DND-41 (cell line): ENCODE measurements around the gene RAB11FIP3.

Experiments used
- ATAC-seq: fragments of 200-7000 bp; cut with Tn5 transposase; 3 replicates; pipeline ENCODE4 v1.9.1; 2021; ENCODE audit warnings: low read depth; ENCODE audit not compliant: insufficient read depth
- DNase-seq: peaks from one replicate; pipeline ENCODE4 v3.0.0-alpha.2; 2020
- H2AFZ ChIP-seq: 2 replicates; pipeline ENCODE4 v1.6.0; 2012; ENCODE audit warnings: low read depth, low read length
- H3K27ac ChIP-seq: 2 replicates; pipeline ENCODE4 v1.5.1; 2012; ENCODE audit warnings: low read length, inconsistent platforms
- H3K27me3 ChIP-seq: fragments of 200-600 bp; sonication (generic); 2 replicates; pipeline ENCODE4 v1.6.0; 2012; ENCODE audit warnings: low read length, mild to moderate bottlenecking, inconsistent platforms; ENCODE audit not compliant: insufficient read depth, poor library complexity
- H3K36me3 ChIP-seq: 2 replicates; pipeline ENCODE4 v1.5.1; 2012; ENCODE audit warnings: low read length, inconsistent platforms; ENCODE audit not compliant: insufficient read depth
- H3K4me1 ChIP-seq: 2 replicates; pipeline ENCODE4 v1.5.1; 2012; ENCODE audit warnings: mild to moderate bottlenecking, low read length; ENCODE audit not compliant: insufficient read depth
- H3K4me2 ChIP-seq: 2 replicates; pipeline ENCODE4 v1.6.0; 2012; ENCODE audit warnings: mild to moderate bottlenecking, moderate library complexity, low read length, inconsistent platforms; ENCODE audit not compliant: insufficient read depth
- H3K4me3 ChIP-seq, 2 experiments: fragments of 200-600 bp in 1 of 2; shearing (Covaris generic) in 1 of 2; 2 replicates each; pipeline ENCODE4 v1.5.1; 2012 to 2016; ENCODE audit warnings: inconsistent platforms in 2 of 2, low read length in 2 of 2, mild to moderate bottlenecking in 2 of 2, low read depth in 1 of 2, moderate library complexity in 1 of 2
- H3K79me2 ChIP-seq: 2 replicates; pipeline ENCODE4 v1.6.0; 2012; ENCODE audit warnings: low read length, inconsistent platforms; ENCODE audit not compliant: insufficient read depth
- H3K9ac ChIP-seq: 2 replicates; pipeline ENCODE4 v1.6.0; 2012; ENCODE audit warnings: low read depth, mild to moderate bottlenecking, inconsistent platforms, low read length, moderate library complexity
- H3K9me3 ChIP-seq: 2 replicates; pipeline ENCODE4 v1.5.1; 2012; ENCODE audit warnings: low read length, moderate library complexity, mild to moderate bottlenecking, inconsistent platforms; ENCODE audit not compliant: insufficient read depth, severe bottlenecking
- H4K20me1 ChIP-seq: 2 replicates; pipeline ENCODE4 v1.6.0; 2012; ENCODE audit warnings: low read length; ENCODE audit not compliant: insufficient read depth
- EZH2 ChIP-seq: IDR thresholded peaks from 3 replicates; pipeline ENCODE4 v1.6.1; 2012; ENCODE audit warnings: borderline replicate concordance, low read depth, mild to moderate bottlenecking, moderate library complexity, low read length, inconsistent platforms; ENCODE audit not compliant: severe bottlenecking
- TF ChIP-seq, protein P1 (sequence below): IDR thresholded peaks from 2 replicates; pipeline ENCODE4 v1.5.1; 2012; ENCODE audit warnings: borderline replicate concordance, low read length, moderate library complexity, mild to moderate bottlenecking; ENCODE audit not compliant: poor library complexity, severe bottlenecking; ENCODE audit errors: extremely low read depth

Gene RAB11FIP3

DNA sequence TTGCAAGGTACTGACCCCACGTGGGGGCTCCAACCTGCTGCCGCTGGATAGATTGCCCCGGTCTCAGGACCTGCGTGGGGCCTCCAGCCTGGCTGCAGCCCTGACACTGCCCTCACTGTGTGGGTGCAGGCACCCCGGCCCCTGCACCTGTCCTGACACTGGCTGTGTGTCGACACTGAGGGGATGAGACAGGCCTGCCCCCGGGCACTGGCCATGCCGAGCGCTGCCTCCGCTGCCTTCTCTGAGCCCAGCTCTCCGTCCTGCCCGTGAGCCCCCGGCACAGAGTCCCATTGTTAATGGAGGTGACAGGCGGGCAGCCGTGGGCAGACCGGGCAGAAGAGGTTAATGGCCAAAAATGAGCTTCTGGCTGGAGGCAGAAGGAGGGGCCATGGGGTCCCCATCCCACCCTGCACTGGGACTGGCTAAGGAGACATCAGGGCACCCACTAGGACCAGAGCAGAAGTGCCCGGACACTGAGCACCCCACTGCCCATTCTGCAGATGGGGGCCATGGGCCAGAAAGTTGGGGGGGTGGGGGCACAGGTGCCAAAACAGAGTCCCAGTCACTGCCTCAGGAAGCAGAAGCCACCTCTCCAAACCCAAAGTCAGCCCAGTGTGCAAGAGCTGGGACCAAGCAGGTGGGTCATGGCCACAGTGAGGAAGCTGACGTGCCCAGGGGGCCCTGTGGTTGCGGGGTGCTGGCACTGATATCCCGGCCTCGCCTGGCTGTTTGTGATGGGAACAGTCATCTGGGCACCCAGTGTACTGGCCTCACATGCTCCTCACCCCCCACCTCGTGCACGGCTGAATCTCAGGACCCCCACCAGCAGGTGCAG, 132.2 kb downstream of the RAB11FIP3 start:
- no peaks in the 10 kb centered on the region for H3K27me3 ChIP-seq
- H3K27ac ChIP-seq = no peak overlapping the region
- no peak for ATAC-seq
- TF ChIP-seq, protein P1, sequence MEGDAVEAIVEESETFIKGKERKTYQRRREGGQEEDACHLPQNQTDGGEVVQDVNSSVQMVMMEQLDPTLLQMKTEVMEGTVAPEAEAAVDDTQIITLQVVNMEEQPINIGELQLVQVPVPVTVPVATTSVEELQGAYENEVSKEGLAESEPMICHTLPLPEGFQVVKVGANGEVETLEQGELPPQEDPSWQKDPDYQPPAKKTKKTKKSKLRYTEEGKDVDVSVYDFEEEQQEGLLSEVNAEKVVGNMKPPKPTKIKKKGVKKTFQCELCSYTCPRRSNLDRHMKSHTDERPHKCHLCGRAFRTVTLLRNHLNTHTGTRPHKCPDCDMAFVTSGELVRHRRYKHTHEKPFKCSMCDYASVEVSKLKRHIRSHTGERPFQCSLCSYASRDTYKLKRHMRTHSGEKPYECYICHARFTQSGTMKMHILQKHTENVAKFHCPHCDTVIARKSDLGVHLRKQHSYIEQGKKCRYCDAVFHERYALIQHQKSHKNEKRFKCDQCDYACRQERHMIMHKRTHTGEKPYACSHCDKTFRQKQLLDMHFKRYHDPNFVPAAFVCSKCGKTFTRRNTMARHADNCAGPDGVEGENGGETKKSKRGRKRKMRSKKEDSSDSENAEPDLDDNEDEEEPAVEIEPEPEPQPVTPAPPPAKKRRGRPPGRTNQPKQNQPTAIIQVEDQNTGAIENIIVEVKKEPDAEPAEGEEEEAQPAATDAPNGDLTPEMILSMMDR = no peak
- TF ChIP-seq EZH2 = no peak
- H2AFZ ChIP-seq = no peak overlapping the region
- no peaks in the 10 kb centered on the region for H3K79me2 ChIP-seq
- peaks cover 3% of the 10 kb centered on the region for H3K36me3 ChIP-seq
- H3K4me2 ChIP-seq = no peak overlapping the region
- no peak overlapping the region for H3K9ac ChIP-seq
- no peak for DNase-seq
- H3K4me3 ChIP-seq = no peak overlapping the region
- no peaks in the 10 kb centered on the region for H3K9me3 ChIP-seq
- no peaks in the 10 kb centered on the region for H3K4me1 ChIP-seq
- H4K20me1 ChIP-seq = no peaks in the 10 kb centered on the region; the same call in 1 of the 2 replicates

DNA sequence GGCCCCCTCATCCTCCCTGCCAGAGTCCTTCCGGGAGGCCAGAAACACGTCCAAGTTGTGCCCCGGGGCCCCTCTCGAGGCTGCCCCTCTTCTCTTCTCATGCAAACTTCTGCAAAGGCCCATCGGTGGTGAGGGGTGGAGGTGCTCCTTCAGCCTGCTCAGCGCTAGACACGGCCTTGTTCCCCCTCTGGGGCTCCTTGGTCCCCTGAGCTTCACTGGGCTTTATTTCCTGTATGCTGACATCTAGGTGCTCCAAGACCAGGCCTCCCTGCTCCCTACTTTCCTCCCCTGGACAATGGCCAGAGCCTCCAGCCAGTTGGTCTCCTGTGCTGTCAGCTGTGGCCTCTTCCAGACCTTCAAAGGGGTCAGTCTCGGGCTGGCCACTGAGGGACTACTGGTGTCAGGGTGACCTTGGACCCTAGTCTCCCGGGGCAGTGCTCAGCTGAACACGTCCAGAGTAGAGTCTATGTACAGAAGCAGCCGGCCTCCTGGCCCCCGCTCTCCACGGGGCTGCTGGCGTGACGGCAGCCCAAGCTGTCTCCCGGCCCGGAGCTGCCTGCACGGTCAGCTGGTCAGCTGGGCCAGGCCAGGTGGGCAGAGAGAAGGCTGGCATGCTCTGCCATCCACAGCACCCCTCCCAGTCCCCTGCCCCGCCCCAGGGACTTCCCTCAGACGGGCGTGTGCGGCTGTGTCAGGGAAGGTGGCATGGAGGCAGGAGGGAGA, 133.0 kb downstream of the RAB11FIP3 start:
- TF ChIP-seq, protein P1 = no peak
- no peak for TF ChIP-seq EZH2
- Histone ChIP-seq H3K9ac (no peak overlapping the region), H2AFZ (no peak overlapping the region), H3K27ac (no peak overlapping the region), H3K4me3 (no peak overlapping the region), H4K20me1 (no peaks in the 10 kb centered on the region; the same call in 1 of the 2 replicates), H3K4me1 (no peaks in the 10 kb centered on the region), H3K27me3 (no peaks in the 10 kb centered on the region), H3K9me3 (no peaks in the 10 kb centered on the region), H3K79me2 (no peaks in the 10 kb centered on the region), H3K4me2 (no peak overlapping the region), H3K36me3 (no peaks in the 10 kb centered on the region; the same call in 1 of the 2 replicates)
- no peak for DNase-seq
- no peak for ATAC-seq

DNA sequence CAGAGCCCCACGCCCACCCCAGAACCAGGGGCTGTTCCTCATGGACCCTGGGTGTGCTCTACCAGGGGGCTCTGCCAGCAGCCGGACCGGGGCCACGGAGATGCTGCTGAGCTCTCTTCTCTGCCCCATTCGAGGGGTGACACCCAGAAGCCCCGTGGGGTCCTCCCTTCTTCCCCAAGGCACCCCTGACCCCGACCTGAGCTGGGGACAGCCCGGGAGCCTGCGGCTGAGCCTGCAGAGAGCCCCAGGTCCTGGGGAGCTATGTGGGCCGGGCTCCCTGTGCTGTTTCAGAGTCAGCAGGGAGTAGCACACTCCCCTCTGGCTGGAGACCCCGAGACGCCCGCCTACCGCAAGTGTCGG, 133.6 kb downstream of the RAB11FIP3 start:
- TF ChIP-seq, protein P1 = no peak
- no peak for TF ChIP-seq EZH2
- Histone ChIP-seq H3K4me1 (no peaks in the 10 kb centered on the region), H2AFZ (no peak overlapping the region), H3K4me2 (no peak overlapping the region), H4K20me1 (no peaks in the 10 kb centered on the region; the same call in 1 of the 2 replicates), H3K36me3 (no peaks in the 10 kb centered on the region), H3K27ac (no peak overlapping the region), H3K4me3 (no peak overlapping the region), H3K79me2 (no peaks in the 10 kb centered on the region), H3K27me3 (no peaks in the 10 kb centered on the region), H3K9ac (no peak overlapping the region), H3K9me3 (no peaks in the 10 kb centered on the region)
- DNase-seq = no peak
- no peak for ATAC-seq
